NCI-H2029 (cell line): ENCODE results near the gene DYNLT2.

ENCODE experiments used
- DNase-seq: peaks from one replicate; lab custom pipeline; 2025; lab: John Stamatoyannopoulos, UW

DYNLT2 gene

GRCh38 chr6:169738204-169738975 is 13.0 kb downstream of the DYNLT2 start:
- DNase-seq: peak; percentile 74

- DNase-seq: no peak
Measured at GRCh38 chr6:169729961-169730360, 21.4 kb downstream of the DYNLT2 start.

DNA sequence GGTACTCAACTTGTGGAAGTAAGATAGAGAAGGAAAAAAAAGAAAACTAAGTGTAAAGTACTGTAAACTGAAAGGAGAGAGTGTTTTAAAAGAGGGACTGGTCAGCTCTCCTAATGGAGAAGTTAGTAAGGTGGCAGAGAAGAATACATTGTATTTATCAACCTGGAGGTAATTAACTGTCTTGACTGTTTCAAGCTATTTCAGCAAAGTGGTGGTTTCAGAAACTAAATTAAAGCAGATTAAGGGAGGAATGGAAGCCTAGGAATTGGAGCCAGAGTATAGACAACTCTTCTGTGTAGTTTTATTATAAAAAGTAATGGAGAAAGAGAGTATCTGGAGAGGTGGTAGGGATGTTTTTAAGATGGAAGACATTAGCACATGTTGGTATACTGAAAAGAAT is 24.4 kb downstream of the DYNLT2 start:
- no peak for DNase-seq

GRCh38 chr6:169726049-169726400 is 25.3 kb downstream of the DYNLT2 start:
- no peak for DNase-seq

DNA sequence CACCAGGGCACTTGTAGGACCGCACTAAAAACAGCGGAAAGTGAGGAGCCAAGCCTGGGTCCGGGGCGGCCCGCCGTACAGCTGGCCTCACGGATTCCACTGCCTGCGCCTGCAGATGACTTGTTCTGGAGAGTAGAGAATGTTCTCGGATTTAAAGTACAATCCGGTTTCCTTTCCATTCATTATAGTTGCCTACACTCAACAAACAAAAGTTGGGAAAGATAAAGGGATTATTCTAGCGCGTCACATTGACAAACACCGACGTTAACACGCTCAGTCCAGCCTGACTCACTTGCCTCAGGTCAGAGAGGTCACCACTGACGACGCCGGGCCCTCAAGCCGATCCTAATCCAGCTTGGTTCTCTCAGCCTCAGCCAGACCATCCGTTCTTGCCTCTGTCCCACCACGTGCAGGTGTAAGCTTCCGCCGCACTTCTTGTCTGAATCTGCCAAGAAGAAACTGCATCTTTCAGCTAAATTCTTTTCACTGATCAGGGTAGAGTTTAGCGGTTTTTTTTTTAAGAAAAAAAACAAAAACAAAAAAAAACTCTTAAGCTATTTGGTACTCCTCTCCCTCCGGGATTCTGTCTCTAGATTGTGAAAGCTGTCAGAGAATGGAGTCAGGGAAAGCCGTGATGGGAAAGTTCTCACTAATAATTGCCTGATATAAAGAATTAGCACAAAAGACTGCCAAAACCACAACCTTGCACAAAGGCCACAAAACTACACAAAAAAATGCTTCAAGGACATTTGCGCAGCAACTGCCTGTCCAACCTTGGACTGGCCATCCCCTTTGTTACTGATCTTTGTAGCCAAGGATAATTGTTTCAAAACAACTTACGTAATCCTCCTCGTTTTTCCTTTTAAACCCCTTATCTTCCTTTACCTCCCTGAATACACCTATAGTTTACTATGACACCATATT is 26.0 kb downstream of the DYNLT2 start:
- no peak for DNase-seq

GRCh38 chr6:169724494-169725124 is 26.8 kb downstream of the DYNLT2 start, which contains the start of gene PHF10:
Gene PHF10 (minus strand): TSS chr6:169724500. CDS start chr6:169723931, 569 bp downstream.
- peak; percentile 43 for DNase-seq

GRCh38 chr6:169723991-169724493 is 27.3 kb downstream of the DYNLT2 start:
- DNase-seq: peak; percentile 10

DNA sequence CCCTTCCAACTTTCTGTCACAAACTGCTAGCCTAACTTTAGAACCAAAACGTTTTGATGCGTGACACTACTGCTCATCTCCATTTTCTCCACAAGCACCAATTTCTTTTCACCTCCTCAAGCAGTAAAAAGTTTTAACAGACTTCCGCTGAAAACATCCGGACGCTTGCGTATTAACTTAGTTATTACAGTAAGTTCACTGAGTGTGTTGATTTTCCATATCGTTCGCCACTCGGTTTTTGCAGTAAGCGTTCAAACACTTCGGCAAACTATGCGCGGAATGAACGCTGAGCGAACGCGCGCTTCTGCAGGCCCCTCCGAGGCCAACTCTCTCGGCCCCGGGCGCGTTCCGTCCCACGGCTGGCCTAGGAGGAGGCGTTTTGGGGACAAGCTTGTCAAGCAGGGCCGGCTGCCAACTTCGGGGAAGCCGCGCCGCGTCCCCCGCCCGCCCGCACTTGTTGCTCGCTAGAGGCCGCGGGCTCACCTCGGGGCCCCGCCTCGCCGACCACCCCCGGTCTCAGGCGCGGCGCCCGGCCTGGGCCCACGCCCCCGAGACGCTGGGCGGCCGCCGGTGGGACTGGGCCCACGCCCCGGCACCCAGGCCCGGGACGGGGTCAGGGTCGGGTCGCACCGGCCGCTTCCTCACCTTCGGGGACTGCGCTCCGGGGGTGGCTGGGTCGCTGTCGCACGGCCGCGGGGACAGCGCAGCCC is 28.0 kb downstream of the DYNLT2 start:
- no peak for DNase-seq

DNA sequence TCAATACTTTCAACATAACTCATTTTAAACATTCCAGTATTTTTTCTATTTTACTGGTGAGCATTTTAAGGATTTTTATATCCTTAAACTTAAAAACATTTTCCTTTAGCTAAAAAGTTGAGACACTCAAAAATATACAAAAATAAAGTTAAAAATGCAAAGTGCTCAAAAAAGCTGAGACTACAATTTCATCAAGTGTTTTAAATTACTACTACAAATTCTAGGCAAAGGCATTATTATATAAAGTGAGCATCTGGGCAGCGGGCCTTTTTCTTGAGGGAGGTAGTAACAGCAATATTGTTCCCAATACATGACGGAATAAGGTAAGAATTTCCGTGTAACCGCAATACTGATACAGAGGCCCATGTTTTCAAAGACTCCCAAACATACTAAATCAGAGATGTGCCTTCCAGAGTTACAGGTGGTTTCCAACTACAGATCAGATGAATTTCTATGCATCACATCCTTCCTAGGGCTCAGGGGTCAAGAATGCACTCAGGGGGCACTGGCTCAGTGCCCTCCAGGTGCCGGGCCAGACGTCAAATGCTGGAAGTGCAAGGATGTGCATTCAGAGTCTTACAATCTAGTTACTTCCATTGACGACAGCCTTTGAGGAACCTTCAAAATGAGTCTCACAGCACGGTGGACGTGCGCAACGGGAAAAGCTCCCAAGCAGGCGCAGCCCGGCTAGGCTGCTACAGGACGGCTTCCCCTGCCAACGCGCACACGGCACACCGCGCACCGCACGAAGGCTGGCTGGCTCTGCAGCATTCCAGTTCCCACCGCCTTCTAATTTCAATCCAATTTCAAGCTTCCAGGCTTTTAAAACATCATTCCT is 28.8 kb downstream of the DYNLT2 start:
- peak; percentile 47 for DNase-seq

- DNase-seq: no peak
Measured at GRCh38 chr6:169720207-169720855, 31.0 kb downstream of the DYNLT2 start.

DNA sequence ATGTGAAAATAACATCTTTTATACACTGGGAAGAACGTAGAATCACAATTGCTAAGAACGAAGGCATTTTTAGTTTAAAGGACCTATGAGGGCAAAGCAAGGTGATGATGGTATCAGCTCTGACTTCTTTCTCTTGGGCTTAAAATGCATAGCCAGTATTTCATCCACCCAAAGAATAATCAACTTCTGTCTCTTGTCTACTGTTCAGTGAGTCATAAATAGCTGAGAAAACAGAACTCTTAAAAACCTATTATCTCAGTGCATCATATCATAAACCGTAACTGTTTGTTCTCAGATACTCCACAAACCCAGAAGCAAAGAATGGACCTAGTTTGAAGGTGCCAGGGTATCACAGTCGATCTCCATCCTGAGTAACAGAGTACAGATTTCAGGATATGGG is 32.3 kb downstream of the DYNLT2 start:
- no peak for DNase-seq

GRCh38 chr6:169714595-169714994 is 36.8 kb downstream of the DYNLT2 start:
- no peak for DNase-seq

DNA sequence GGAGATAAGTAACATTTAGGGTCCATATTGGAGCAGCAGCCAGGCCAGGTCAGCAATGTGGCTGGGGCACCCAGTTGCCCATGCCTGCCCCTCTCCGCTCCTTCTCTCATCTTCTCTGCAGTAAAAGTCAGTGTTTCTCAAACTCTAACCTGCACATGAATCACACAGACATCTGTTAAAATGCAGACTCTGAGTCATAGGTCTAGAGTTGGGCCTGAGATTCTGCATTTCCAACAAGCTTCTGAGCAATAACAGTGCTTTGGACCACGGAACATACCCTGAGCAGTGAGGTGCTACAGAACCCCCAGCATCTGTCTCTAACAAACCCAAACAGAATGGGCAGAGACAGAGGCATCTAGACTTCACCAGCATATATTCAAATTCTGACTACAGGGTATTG is 37.2 kb downstream of the DYNLT2 start:
- DNase-seq: no peak

- no peak for DNase-seq
Measured at GRCh38 chr6:169710009-169710408, 41.4 kb downstream of the DYNLT2 start.

GRCh38 chr6:169709293-169709692 is 42.1 kb downstream of the DYNLT2 start:
- no peak for DNase-seq

GRCh38 chr6:169707772-169708171 is 43.6 kb downstream of the DYNLT2 start:
- no peak for DNase-seq

GRCh38 chr6:169702840-169703246 is 48.5 kb downstream of the DYNLT2 start:
- DNase-seq: no peak

DNA sequence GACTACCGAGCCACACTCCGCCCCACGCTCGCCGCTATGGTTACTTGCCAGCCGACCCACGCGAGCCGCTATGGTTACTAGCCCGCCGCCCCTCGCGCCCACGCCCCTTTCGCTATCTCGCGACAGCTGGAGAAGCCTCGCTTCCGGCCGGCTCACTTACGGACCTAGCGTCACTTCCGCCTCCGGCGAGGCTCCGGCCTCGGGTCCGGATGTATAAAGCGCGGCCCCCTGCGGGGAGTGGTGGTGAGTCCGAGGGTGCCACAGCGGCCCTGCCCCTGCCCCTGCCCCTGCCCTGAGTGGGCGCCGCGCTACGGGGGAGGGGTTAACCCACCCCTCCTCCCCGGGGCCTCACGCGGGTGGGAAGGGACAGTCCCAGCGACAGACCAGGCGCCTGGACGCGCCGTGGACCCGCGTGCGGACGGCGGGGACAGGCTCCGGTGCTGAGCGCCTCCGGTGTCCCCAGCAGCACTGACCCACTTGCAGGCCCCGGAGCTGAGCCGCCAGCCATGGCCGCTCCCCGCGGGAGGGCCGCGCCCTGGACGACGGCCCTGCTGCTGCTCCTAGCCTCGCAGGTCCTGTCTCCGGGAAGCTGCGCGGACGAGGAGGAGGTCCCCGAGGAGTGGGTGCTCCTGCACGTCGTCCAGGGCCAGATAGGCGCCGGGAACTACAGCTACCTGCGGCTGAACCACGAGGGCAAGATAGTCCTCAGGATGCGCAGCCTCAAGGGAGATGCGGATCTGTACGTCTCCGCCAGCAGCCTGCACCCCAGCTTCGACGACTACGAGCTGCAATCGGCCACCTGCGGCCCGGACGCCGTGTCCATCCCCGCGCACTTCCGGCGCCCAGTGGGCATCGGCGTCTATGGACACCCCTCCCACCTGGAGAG is 49.2 kb downstream of the DYNLT2 start, which contains the start of the genes C6orf120 and WDR27:
C6orf120 (plus strand) TSS at position 173 of the 886 bp plus-strand sequence; CDS start at position 507, 334 bp downstream.
WDR27 (minus strand) TSS at position 76 of the 886 bp plus-strand sequence. CDS start 13,024 bp downstream, outside the sequence.
- peak; percentile 97 for DNase-seq
